Measurements from ENCODE around the gene ZNF138.
"Not testable (repeated sequence)": the region's sequence is repeated elsewhere in the genome, so short reads cannot be mapped to it uniquely, and the experiment has no call there.

Gene ZNF138

DNA sequence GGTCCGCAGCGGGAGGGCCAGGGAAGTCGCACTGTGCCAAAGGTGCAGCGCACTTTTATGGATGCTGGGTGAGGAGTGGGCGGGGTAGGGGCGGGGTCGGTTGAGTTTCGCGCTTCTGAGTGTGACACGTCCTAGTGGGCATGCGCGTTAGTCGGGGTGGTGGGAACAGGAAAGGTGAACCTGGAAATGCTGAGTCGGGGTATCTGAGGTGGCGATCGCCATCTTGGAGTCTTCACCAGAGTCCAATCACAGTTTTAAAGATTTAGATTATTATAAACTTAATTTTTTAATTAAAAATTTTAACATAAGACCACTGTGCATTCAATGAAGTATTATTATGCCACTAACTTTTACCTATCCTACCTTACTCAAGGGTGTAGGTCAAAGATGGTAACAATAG is 45.7 kb downstream of the ZNF138 start:
- DNase-seq = no peak

- peak; percentile 78 for DNase-seq
These were observed 55.2 kb downstream of the ZNF138 start for GRCh38 chr7:64849250-64849923.

GRCh38 chr7:64849924-64850499 is 55.8 kb downstream of the ZNF138 start:
- DNase-seq = no peak

GRCh38 chr7:64853679-64854078 is 59.5 kb downstream of the ZNF138 start:
- no peak for DNase-seq

- DNase-seq = no peak
These were observed 60.7 kb downstream of the ZNF138 start for GRCh38 chr7:64854969-64855368.

- no peak for DNase-seq
These were observed 68.8 kb downstream of the ZNF138 start for GRCh38 chr7:64863021-64863420.

DNA sequence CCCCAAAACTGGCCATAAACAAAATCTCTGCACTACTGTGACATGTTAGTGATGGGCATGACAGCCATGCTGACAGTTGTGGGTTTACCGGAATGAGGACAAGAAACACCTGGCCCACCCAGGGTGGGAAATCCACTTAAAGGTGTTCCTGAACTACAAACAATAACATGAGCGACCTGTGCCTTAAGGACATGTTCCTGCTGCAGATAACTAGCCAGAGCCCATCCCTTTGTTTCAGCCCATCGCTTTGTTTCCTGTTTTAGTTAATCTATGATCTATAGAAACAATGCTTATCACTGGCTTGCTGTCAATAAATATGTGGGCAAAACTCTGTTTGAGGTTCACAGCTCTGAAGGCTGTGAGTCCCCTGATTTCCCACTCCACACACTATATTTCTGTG is 69.3 kb downstream of the ZNF138 start:
- not testable (repeated sequence) for DNase-seq

DNA sequence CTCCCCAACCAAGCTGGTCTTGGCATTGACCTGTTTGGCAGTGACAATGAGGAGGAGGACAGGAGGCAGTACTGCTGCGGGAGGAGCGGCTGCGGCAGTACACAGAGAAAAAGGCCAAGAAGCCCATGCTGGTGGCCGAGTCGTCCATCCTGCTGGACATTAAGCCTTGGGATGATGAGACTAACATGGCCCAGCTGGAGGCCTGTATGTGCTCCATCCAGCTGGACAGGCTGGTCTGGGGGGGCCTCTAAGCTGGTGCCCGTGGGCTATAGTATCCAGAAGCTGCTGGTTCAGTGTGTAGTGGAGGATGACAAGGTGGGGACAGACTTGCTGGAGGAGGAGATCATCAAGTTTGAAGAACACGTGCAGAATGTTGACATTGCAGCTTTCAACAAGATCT is 69.7 kb downstream of the ZNF138 start:
- no peak for DNase-seq

DNA sequence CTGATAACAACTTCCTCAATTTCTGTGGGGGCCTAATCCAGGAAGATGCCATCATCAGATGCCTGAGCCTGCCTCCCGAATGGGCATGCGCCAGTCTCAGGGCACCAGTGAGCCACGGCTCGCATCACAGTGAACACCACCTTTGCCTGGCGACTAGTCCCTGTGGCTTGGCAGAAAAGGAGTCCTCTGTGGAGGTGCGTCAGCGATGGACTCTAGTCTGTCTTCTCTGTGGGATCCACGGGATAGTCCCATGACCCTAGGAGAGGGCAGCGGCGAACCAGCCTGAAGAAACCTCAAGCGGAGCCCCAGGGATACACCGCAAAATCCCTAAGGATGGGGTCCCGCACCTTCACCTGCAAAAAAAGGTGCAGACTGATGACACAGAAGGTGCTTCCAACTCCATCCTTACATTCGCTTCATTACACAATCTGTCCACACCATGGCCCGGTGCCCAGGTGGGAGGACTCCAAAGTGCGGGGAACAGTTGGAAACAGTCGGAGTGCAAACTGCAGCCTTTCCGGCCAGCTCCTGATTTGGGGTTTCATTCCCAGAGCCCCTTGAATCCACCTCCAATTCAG is 73.7 kb downstream of the ZNF138 start:
- no peak for DNase-seq

GRCh38 chr7:64868499-64868898 is 74.3 kb downstream of the ZNF138 start:
- DNase-seq = no peak

DNA sequence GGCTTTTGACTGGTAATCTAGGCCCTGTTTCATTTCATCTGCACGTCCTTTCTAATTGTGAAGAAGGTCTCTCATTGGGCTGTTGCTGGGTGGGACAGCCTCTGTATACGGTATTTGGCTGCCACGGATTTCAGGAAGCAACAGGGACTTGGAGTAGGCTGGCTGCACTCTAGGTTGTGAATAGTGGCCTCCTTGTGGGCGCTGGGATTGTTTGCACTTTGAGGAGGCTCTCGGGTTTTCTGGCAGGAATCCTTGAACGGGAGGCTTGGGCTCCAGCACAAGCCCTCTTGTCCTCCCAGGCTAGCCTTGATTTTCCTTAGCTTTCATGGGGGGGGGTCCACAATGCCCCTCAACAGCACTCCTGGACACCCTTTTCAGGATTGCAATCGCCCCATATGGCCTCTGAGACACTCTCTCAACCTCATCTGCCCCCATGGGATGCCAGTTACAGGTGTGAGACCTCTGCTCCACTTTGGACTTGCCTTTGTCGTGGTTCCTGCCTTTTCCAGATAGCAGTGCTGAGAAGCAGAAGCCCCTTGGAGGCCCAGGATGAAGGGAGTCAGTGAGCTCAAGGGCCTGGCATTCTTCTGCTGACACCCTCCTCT is 75.0 kb downstream of the ZNF138 start:
- DNase-seq = no peak

- DNase-seq = no peak
These were observed 75.8 kb downstream of the ZNF138 start for GRCh38 chr7:64869912-64870562.

DNA sequence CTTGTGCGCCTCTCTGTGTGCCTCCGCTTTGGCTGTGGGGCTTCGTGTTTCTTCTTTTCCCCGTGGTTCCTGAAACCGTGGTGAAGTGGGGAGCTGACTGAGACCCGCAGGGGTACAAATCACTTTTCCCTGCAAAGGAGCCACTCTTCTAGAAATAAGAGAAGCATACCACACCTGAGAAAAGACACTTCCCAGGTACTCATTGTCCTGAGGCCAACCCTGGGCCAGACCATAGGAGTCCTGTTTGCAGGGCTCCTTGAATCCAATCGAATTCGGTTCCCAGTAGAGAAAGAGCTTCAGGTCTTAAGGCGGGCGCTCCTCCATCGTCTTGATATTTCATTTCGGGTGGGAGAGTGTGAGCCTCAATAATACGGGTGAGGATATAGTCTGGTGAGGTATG is 76.4 kb downstream of the ZNF138 start:
- no peak for DNase-seq

GRCh38 chr7:64871761-64872160 is 77.5 kb downstream of the ZNF138 start:
- DNase-seq = no peak

DNA sequence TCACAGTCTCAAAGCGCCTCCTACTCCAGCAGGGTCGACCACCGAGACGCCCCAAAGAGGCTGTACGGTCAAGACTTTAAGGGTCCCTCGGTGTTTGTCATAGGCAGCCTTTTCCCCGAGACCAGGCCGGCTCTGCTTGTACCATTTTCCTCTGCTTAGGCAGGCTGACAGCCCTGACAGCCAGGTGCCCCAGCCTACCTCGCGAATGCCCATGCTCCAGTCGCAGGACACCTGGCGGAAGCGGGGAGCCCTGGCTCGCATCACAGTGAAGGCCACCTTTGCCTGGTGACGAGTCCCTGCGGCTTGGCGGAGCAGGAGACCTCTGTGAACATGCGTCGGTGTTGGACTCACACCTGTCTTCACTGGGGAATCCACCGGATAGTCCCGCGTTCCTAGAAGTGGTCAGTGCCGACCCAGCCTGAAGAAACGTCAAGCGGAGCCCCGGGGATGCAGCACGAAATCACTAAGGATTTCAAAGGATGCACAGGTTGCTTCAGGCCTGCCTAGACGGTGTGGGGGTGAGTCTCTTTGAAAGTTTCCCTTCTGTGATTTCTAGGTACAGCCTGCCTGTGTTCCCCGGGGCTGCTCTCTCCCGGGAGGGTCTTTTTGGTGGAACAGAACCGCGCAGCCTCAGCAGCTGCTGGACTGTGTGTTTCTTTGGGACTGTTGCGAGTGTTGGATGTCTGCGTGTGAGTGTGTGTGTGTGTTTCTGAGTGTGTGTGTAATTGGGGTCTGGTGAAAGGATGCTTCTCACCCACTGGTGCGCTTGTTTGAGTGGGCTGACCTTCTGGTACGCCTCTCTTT is 78.3 kb downstream of the ZNF138 start:
- no peak for DNase-seq

- DNase-seq = no peak
These were observed 78.9 kb downstream of the ZNF138 start for GRCh38 chr7:64873155-64873500.

DNA sequence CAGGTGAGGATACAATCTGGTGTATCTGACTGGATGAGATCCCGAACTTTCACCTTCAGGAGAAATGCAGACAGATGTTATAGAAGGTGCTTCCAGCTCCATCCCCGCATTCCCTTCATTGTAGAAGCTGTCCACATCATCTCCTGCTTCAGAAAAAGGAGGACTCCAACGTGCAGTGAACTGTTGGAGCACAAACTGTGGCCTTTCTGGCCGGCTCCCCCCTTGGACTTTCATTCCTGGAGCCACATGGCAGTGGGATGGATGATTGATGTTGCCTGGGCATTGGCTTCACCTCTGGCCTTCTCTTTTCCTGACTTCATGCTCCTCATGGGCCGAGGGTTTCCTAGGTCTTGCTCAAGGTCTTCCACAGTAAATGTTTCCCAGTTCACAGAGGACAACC is 79.3 kb downstream of the ZNF138 start:
- no peak for DNase-seq

DNA sequence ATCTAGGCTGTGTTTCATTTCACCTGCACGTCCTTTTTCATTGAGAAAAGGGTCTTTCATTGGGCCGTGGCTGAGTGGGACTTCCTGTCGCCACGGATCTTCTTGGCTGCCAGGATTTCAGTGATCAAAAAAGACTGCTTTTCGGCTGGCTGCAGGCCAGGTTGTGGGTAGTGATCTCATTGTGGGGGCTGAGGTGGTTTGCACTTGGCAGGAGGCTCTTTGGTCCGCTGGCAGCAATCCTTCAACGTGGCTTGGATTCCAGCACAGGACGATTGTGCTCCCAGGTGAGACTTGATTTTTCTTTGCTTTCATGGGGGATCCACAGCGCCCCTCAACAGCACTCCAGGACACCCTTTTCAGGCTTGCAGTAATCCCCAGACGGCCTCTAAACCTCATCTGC is 79.9 kb downstream of the ZNF138 start:
- DNase-seq = no peak

DNA sequence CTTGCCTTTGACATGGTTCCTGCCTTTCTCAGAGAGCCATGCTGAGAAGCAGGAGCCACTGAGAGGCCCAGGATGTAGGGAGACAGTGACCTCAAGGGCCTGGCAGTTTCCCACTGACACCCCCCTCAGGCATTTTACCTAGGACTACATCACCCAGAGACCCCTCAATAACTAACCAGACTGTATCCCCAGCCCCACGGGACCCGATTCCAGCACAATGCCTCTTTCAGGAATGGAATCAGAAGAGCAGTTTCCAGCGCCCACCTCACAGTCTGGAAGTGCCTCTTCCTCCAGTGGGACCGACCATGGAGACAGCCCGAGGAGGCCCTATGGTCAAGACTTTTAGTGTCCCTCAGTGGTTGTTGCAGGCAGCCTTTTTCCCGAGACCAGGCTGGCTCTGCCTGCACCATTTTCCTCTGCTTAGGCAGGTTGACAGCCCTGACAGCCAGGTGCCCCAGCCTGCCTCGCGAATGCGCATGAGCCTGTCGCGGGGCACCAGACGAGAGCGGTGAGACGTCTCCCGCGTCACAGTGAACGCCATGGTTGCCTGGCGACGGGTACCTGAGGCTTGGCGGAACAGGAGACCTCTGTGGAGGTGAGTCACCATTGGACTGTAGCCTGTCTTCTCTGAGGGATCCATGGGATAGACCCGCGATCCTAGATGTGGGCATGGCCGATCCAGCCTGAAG is 80.5 kb downstream of the ZNF138 start:
- no peak for DNase-seq

DNA sequence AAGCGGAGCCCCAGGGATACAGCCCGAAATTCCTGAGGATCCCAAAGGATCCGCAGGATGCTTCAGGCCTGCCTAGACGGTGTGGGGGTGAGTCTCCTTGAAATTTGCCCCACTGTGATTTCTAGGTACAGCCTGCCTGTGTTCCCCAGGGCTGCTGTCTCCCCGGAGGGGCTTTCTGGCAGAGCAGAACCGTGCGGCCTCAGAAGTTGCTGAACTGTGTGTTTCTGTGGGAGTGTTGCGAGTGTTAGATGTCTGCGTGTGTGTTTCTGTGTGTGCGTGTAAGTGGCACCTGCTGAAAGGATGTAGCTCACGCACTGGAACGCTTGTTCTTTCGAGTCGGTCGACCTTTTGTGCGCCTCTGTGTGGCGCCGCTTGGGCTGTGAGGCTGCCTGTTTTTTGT is 81.0 kb downstream of the ZNF138 start:
- no peak for DNase-seq

- no peak for DNase-seq
These were observed 81.6 kb downstream of the ZNF138 start for GRCh38 chr7:64875658-64876406.
